PC-3 (cell line): ENCODE measurements around the gene CALN1. TPM values are rescaled to one million over a fixed set of nuclear protein-coding genes. Genes with fewer than 3 reads are reported as not detected.

ENCODE experiments used
- ATAC-seq: fragments of 200-7000 bp; cut with Tn5 transposase; 2 replicates; pipeline ENCODE4 v1.9.1; 2020; ENCODE audit warnings: mild to moderate bottlenecking, moderate library complexity
- BruUV-seq: library from RNA; stranded (reverse); fragments of 400-500 nt; replicated peaks from 2 replicates; lab custom pipeline; 2021; lab: Mats Ljungman, UMichigan
- CTCF ChIA-PET: fragments of 300-600 bp; sonication (Branson Sonifier 250); formaldehyde crosslinking; loops from one replicate; lab custom pipeline; 2022; ENCODE audit warnings: antibody characterized with exemption; lab: Charles Lee
- POLR2A ChIA-PET: fragments of 300-600 bp; sonication (Branson Sonifier 250); formaldehyde crosslinking; loops from one replicate; lab custom pipeline; 2022; ENCODE audit warnings: antibody characterized with exemption; ENCODE audit not compliant: unreplicated experiment; lab: Charles Lee
- DNase-seq: peaks from one replicate; pipeline ENCODE4 v3.0.0-alpha.2; 2015
- H2AFZ ChIP-seq: fragments of 300-600 bp; sonication (generic); 2 replicates; pipeline ENCODE4 v1.6.0; 2016; ENCODE audit warnings: antibody characterized with exemption, low read length
- H3F3A ChIP-seq: fragments of 300-600 bp; sonication (generic); one replicate; pipeline ENCODE4 v1.6.0; 2017; ENCODE audit warnings: antibody characterized with exemption, low read length, control low read depth, mild to moderate bottlenecking; ENCODE audit not compliant: unreplicated experiment
- H3K27ac ChIP-seq: fragments of 300-600 bp; sonication (generic); 2 replicates; pipeline ENCODE4 v1.5.1; 2016; ENCODE audit warnings: mild to moderate bottlenecking, low read length
- H3K27me3 ChIP-seq: fragments of 300-600 bp; sonication (generic); 2 replicates; pipeline ENCODE4 v1.6.1; 2016; ENCODE audit warnings: low read length, mixed read lengths
- H3K36me3 ChIP-seq: fragments of 300-600 bp; sonication (generic); 2 replicates; pipeline ENCODE4 v1.6.1; 2016; ENCODE audit warnings: low read depth, mixed run types, low read length, mixed read lengths
- H3K4me1 ChIP-seq: fragments of 300-600 bp; sonication (generic); 2 replicates; pipeline ENCODE4 v1.5.1; 2016; ENCODE audit warnings: low read length; ENCODE audit not compliant: insufficient read depth
- H3K4me2 ChIP-seq: fragments of 300-600 bp; sonication (generic); 2 replicates; pipeline ENCODE4 v1.6.0; 2016; ENCODE audit warnings: low read length
- H3K4me3 ChIP-seq: fragments of 300-600 bp; sonication (generic); 2 replicates; pipeline ENCODE4 v1.5.1; 2016; ENCODE audit warnings: mild to moderate bottlenecking, low read length, mixed read lengths
- H3K79me2 ChIP-seq: fragments of 300-600 bp; sonication (generic); 2 replicates; pipeline ENCODE4 v1.6.1; 2017; ENCODE audit warnings: low read length, mixed read lengths
- H3K9ac ChIP-seq: fragments of 300-600 bp; sonication (generic); 2 replicates; pipeline ENCODE4 v1.6.0; 2016; ENCODE audit warnings: mild to moderate bottlenecking, low read length
- H3K9me2 ChIP-seq: fragments of 300-600 bp; sonication (generic); replicated peaks from 2 replicates; pipeline ENCODE4 v1.6.1; 2016; ENCODE audit warnings: mixed run types, low read length, mixed read lengths
- H3K9me3 ChIP-seq: fragments of 300-600 bp; sonication (generic); 2 replicates; pipeline ENCODE4 v1.6.1; 2016; ENCODE audit warnings: low read length, mixed read lengths
- H4K20me1 ChIP-seq: fragments of 300-600 bp; sonication (generic); 2 replicates; pipeline ENCODE4 v1.6.1; 2016; ENCODE audit warnings: low read length, mixed read lengths
- CTCF ChIP-seq: fragments of 300-600 bp; sonication (generic); conservative IDR thresholded peaks from 2 replicates; pipeline ENCODE4 v1.5.1; 2017; ENCODE audit warnings: antibody characterized with exemption, low read depth, mild to moderate bottlenecking, low read length
- EZH2 ChIP-seq: fragments of 300-600 bp; sonication (generic); IDR thresholded peaks from one replicate; pipeline ENCODE4 v1.6.1; 2017; ENCODE audit warnings: antibody characterized with exemption, mild to moderate bottlenecking, low read length; ENCODE audit not compliant: unreplicated experiment
- EZH2phosphoT487 ChIP-seq: fragments of 300-600 bp; sonication (generic); IDR thresholded peaks from 2 replicates; pipeline ENCODE4 v1.6.1; 2018; ENCODE audit warnings: mild to moderate bottlenecking, antibody characterized with exemption, low read length, borderline replicate concordance
- intact Hi-C: fragments of 100-400 bp; cut with micrococcal nuclease; formaldehyde crosslinking; loops from 2 replicates; pipeline ENCODE4 v1.9.0; 2023
- total RNA-seq: library from RNA; depleted of rRNA; stranded (reverse); fragments of >200 nt; gene quantifications from 2 replicates; pipeline ENCODE4 v1.2.3, GENCODE V29; 2014

Gene CALN1
- total RNA-seq, 1 experiment from 2014 or later = not detected

- POLR2A ChIA-PET = no interaction called here
- Histone ChIP-seq H2AFZ (no peak overlapping the region), H3F3A (no peaks in the 10 kb centered on the region), H4K20me1 (no peaks in the 10 kb centered on the region), H3K36me3 (no peaks in the 10 kb centered on the region), H3K27ac (no peak overlapping the region), H3K9me2 (no peaks in the 10 kb centered on the region), H3K9ac (no peak overlapping the region), H3K4me2 (no peak overlapping the region), H3K27me3 (no peaks in the 10 kb centered on the region), H3K4me1 (no peaks in the 10 kb centered on the region), H3K9me3 (no peaks in the 10 kb centered on the region), H3K4me3 (no peak overlapping the region), H3K79me2 (no peaks in the 10 kb centered on the region)
- ATAC-seq (no peak), DNase-seq (no peak)
- BruUV-seq = no TSS peak
- TF ChIP-seq CTCF (no peak), EZH2phosphoT487 (no peak), EZH2 (no peak)
- intact Hi-C loops = no loop called here
- CTCF ChIA-PET = no interaction called here
These were observed 145.4 kb downstream of the CALN1 start for GRCh38 chr7:72266771-72267170.

- intact Hi-C loops = no loop called here
- no peaks in the 10 kb centered on the region for H3F3A ChIP-seq
- DNase-seq (no peak), ATAC-seq (no peak)
- H3K9me3 ChIP-seq = no peaks in the 10 kb centered on the region
- H3K4me3 ChIP-seq = no peak overlapping the region
- no peaks in the 10 kb centered on the region for H4K20me1 ChIP-seq
- ChIA-PET POLR2A (no interaction called here), CTCF (no interaction called here)
- H3K36me3 ChIP-seq = no peaks in the 10 kb centered on the region
- H3K27me3 ChIP-seq = no peaks in the 10 kb centered on the region
- H2AFZ ChIP-seq = no peak overlapping the region
- H3K4me1 ChIP-seq = no peaks in the 10 kb centered on the region
- TF ChIP-seq CTCF (no peak), EZH2phosphoT487 (no peak), EZH2 (no peak)
- H3K4me2 ChIP-seq = no peak overlapping the region
- no peak overlapping the region for H3K27ac ChIP-seq
- no peak overlapping the region for H3K9ac ChIP-seq
- BruUV-seq = no TSS peak
- H3K79me2 ChIP-seq = no peaks in the 10 kb centered on the region
- H3K9me2 ChIP-seq = no peaks in the 10 kb centered on the region
These were observed 146.8 kb downstream of the CALN1 start for GRCh38 chr7:72265071-72265904.

- ATAC-seq (no peak), DNase-seq (no peak)
- no peaks in the 10 kb centered on the region for H3K4me1 ChIP-seq
- H3K4me3 ChIP-seq = no peak overlapping the region
- H3K36me3 ChIP-seq = no peaks in the 10 kb centered on the region
- intact Hi-C loops = no loop called here
- no peak overlapping the region for H3K9ac ChIP-seq
- no peak overlapping the region for H2AFZ ChIP-seq
- no peaks in the 10 kb centered on the region for H3F3A ChIP-seq
- H3K4me2 ChIP-seq = no peak overlapping the region
- POLR2A ChIA-PET = no interaction called here
- H4K20me1 ChIP-seq = no peaks in the 10 kb centered on the region
- TF ChIP-seq CTCF (no peak), EZH2 (no peak), EZH2phosphoT487 (no peak)
- H3K9me2 ChIP-seq = no peaks in the 10 kb centered on the region
- no TSS peak for BruUV-seq
- no peak overlapping the region for H3K27ac ChIP-seq
- CTCF ChIA-PET = no interaction called here
- no peaks in the 10 kb centered on the region for H3K27me3 ChIP-seq
- H3K9me3 ChIP-seq = no peaks in the 10 kb centered on the region
- H3K79me2 ChIP-seq = no peaks in the 10 kb centered on the region
These were observed 151.7 kb downstream of the CALN1 start for GRCh38 chr7:72260406-72260805.
